ENCODE results near the gene KRT78.

- TF ChIP-seq CTCF (IDR thresholded peaks at IDR 0.05) (no peak), ZFX (IDR thresholded peaks at IDR 0.05; ENCODE audit: borderline replicate concordance) (no peak)
These were observed 37.4 kb downstream of the KRT78 start for GRCh38 chr12:52811191-52812072.

All from 22Rv1 (cell line).